RWPE2 (cell line): ENCODE measurements around the gene HERC5.

ENCODE experiments used
- ATAC-seq: fragments of 200-7000 bp; cut with Tn5 transposase; 3 replicates; pipeline ENCODE4 v1.9.1; 2021; ENCODE audit warnings: low read depth
- DNase-seq: peaks from one replicate; pipeline ENCODE4 v3.0.0-alpha.2; 2020; ENCODE audit warnings: low spot score
- H3K27ac ChIP-seq: fragments of 450-650 bp; 2 replicates; pipeline ENCODE4 v1.5.1; 2017; ENCODE audit warnings: mild to moderate bottlenecking; ENCODE audit not compliant: poor library complexity, severe bottlenecking
- H3K27me3 ChIP-seq: fragments of 250-450 bp; sonication (Bioruptor Pico); 2 replicates; pipeline ENCODE4 v1.5.1; 2021; ENCODE audit warnings: mild to moderate bottlenecking, moderate library complexity; ENCODE audit not compliant: insufficient read depth, poor library complexity, severe bottlenecking
- H3K36me3 ChIP-seq: fragments of 250-450 bp; sonication (Bioruptor Pico); 2 replicates; pipeline ENCODE4 v1.5.1; 2020; ENCODE audit warnings: low read depth, mild to moderate bottlenecking, moderate library complexity
- H3K4me1 ChIP-seq: fragments of 250-450 bp; sonication (Bioruptor Pico); 2 replicates; pipeline ENCODE4 v1.5.1; 2021; ENCODE audit warnings: mild to moderate bottlenecking, moderate library complexity; ENCODE audit not compliant: insufficient read depth, poor library complexity, severe bottlenecking
- H3K4me3 ChIP-seq: fragments of 250-450 bp; sonication (Bioruptor Pico); 2 replicates; pipeline ENCODE4 v1.5.1; 2021; ENCODE audit warnings: mild to moderate bottlenecking, moderate library complexity; ENCODE audit not compliant: severe bottlenecking
- H3K9me3 ChIP-seq: fragments of 250-450 bp; sonication (Bioruptor Pico); 2 replicates; pipeline ENCODE4 v1.5.1; 2021; ENCODE audit warnings: mild to moderate bottlenecking, moderate library complexity; ENCODE audit not compliant: severe bottlenecking
- TF ChIP-seq, protein P1 (sequence below): fragments of 450-650 bp; IDR thresholded peaks from one replicate; pipeline ENCODE4 v1.5.1; 2017; ENCODE audit warnings: mild to moderate bottlenecking, moderate library complexity; ENCODE audit not compliant: poor library complexity, severe bottlenecking

Gene HERC5

GRCh38 chr4:88514557-88515511 is 57.9 kb downstream of the HERC5 start:
- Histone ChIP-seq H3K9me3 (no peaks in the 10 kb centered on the region), H3K27ac (no peak overlapping the region), H3K36me3 (peaks cover under 1% of the 10 kb centered on the region; the same call in 1 of the 2 replicates), H3K4me1 (no peaks in the 10 kb centered on the region), H3K27me3 (peaks cover 2% of the 10 kb centered on the region), H3K4me3 (no peak overlapping the region)
- ATAC-seq (no peak), DNase-seq (no peak)
- TF ChIP-seq, protein P1, sequence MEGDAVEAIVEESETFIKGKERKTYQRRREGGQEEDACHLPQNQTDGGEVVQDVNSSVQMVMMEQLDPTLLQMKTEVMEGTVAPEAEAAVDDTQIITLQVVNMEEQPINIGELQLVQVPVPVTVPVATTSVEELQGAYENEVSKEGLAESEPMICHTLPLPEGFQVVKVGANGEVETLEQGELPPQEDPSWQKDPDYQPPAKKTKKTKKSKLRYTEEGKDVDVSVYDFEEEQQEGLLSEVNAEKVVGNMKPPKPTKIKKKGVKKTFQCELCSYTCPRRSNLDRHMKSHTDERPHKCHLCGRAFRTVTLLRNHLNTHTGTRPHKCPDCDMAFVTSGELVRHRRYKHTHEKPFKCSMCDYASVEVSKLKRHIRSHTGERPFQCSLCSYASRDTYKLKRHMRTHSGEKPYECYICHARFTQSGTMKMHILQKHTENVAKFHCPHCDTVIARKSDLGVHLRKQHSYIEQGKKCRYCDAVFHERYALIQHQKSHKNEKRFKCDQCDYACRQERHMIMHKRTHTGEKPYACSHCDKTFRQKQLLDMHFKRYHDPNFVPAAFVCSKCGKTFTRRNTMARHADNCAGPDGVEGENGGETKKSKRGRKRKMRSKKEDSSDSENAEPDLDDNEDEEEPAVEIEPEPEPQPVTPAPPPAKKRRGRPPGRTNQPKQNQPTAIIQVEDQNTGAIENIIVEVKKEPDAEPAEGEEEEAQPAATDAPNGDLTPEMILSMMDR = no peak

DNA sequence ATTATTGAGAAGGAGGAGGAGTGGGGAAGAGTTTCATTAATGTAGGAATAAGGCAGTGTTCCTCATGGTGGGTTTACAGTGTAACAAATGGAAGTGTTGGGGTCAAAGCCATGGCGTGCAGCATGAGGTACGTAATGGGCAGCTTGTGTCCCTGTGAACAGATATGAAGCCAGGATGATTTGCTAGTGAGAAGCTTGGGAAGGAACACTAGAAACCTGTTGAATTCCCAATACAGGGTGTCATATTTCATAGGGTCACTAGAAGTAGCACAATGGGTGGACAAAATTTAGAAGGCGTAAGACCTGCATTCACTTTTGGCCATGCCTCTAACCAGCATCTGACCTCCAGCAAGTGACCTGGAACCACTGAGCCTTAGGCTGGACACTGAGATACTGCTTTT is 59.8 kb downstream of the HERC5 start:
- ATAC-seq (no peak), DNase-seq (no peak)
- Histone ChIP-seq H3K27ac (no peak overlapping the region), H3K27me3 (no peaks in the 10 kb centered on the region), H3K36me3 (peaks cover 19% of the 10 kb centered on the region), H3K9me3 (no peaks in the 10 kb centered on the region), H3K4me1 (no peaks in the 10 kb centered on the region), H3K4me3 (no peak overlapping the region)
- TF ChIP-seq, protein P1 = no peak

DNA sequence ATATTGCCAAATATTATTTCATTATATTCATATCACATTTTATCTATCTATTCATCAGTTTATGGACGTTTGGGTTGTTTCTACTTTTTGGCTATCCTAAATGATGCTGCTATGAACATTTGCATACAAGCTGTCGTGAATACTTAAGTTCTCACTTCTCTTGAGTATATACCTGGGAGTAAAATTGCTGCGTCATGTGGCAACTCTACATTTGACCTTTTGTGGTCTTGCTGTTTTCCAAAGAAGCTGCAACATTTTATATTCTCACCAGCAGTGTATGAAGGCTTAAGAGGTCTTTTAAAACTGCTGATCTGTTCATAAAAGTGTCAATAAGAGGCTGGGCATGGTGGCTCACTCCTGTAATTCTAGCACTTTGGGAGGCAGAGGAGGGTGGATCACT is 60.9 kb downstream of the HERC5 start:
- peaks cover 4% of the 10 kb centered on the region for H3K4me1 ChIP-seq
- TF ChIP-seq, protein P1 = no peak
- H3K27ac ChIP-seq = no peak overlapping the region
- H3K36me3 ChIP-seq = peaks cover 29% of the 10 kb centered on the region
- no peaks in the 10 kb centered on the region for H3K27me3 ChIP-seq
- H3K9me3 ChIP-seq = no peaks in the 10 kb centered on the region
- ATAC-seq (no peak), DNase-seq (no peak)
- no peak overlapping the region for H3K4me3 ChIP-seq

- no peaks in the 10 kb centered on the region for H3K27me3 ChIP-seq
- H3K4me3 ChIP-seq = no peak overlapping the region
- no peak for DNase-seq
- ATAC-seq = no peak
- H3K4me1 ChIP-seq = peaks cover 4% of the 10 kb centered on the region
- TF ChIP-seq, protein P1 = no peak
- H3K9me3 ChIP-seq = no peaks in the 10 kb centered on the region
- no peak overlapping the region for H3K27ac ChIP-seq
- H3K36me3 ChIP-seq = peaks cover 29% of the 10 kb centered on the region
These were observed 62.0 kb downstream of the HERC5 start for GRCh38 chr4:88518911-88519310.
